Measurements from ENCODE around the gene FNDC8.
"Not testable (repeated sequence)": the region's sequence is repeated elsewhere in the genome, so short reads cannot be mapped to it uniquely, and the experiment has no call there.

The FNDC8 gene

GRCh38 chr17:35146214-35146833, 24.9 kb downstream of the FNDC8 start:
- no peak for FAIRE-seq

- no peak for FAIRE-seq
These were observed 26.0 kb downstream of the FNDC8 start, which contains the start of gene UNC45B for GRCh38 chr17:35147375-35147905. Gene UNC45B, plus strand, starts transcription at chr17:35147817. Its CDS starts 447 bp downstream, at chr17:35148264.

GRCh38 chr17:35148144-35148543, 26.7 kb downstream of the FNDC8 start:
- no peak for FAIRE-seq

- no peak for FAIRE-seq
These were observed 28.5 kb downstream of the FNDC8 start for GRCh38 chr17:35149941-35150340.

- FAIRE-seq: not testable (repeated sequence)
These were observed 29.7 kb downstream of the FNDC8 start for GRCh38 chr17:35151080-35151479.

GRCh38 chr17:35152421-35153140, 31.2 kb downstream of the FNDC8 start:
- no peak for FAIRE-seq

- no peak for FAIRE-seq
These were observed 33.1 kb downstream of the FNDC8 start for GRCh38 chr17:35154196-35155165.

- FAIRE-seq: no peak
These were observed 33.8 kb downstream of the FNDC8 start for GRCh38 chr17:35155246-35155645.

GRCh38 chr17:35159940-35160339, 38.5 kb downstream of the FNDC8 start:
- no peak for FAIRE-seq

- no peak for FAIRE-seq
These were observed 39.2 kb downstream of the FNDC8 start for GRCh38 chr17:35160354-35161201.

GRCh38 chr17:35161281-35161761, 39.9 kb downstream of the FNDC8 start:
- no peak for FAIRE-seq

- FAIRE-seq: no peak
These were observed 41.3 kb downstream of the FNDC8 start for GRCh38 chr17:35162755-35163154.

- no peak for FAIRE-seq
These were observed 42.5 kb downstream of the FNDC8 start for GRCh38 chr17:35163886-35164285.

- FAIRE-seq: no peak
These were observed 43.3 kb downstream of the FNDC8 start for GRCh38 chr17:35164716-35165115.

GRCh38 chr17:35166526-35166925, 45.1 kb downstream of the FNDC8 start:
- FAIRE-seq: no peak

GRCh38 chr17:35167046-35167445, 45.6 kb downstream of the FNDC8 start:
- FAIRE-seq: no peak

GRCh38 chr17:35167666-35168065, 46.3 kb downstream of the FNDC8 start:
- FAIRE-seq: no peak

GRCh38 chr17:35169835-35170363, 48.5 kb downstream of the FNDC8 start:
- FAIRE-seq: no peak

GRCh38 chr17:35170968-35171771, 49.8 kb downstream of the FNDC8 start:
- no peak for FAIRE-seq

- no peak for FAIRE-seq
These were observed 50.4 kb downstream of the FNDC8 start for GRCh38 chr17:35171834-35172233.

- not testable (repeated sequence) for FAIRE-seq
These were observed 50.9 kb downstream of the FNDC8 start for GRCh38 chr17:35172321-35172720.
